BJ (cell line): ENCODE measurements around the gene IER5L. TPM values are rescaled to one million over a fixed set of nuclear protein-coding genes. Genes with fewer than 3 reads are reported as not detected.
"Not testable (repeated sequence)": the region's sequence is repeated elsewhere in the genome, so short reads cannot be mapped to it uniquely, and the experiment has no call there.

Source experiments
- CTCF ChIA-PET: fragments of 350-600 bp; formaldehyde crosslinking; extraction: SDS; loops from one replicate; lab custom pipeline; 2021; ENCODE audit warnings: antibody characterized with exemption, inconsistent platforms; lab: Yijun Ruan, JAX
- POLR2A ChIA-PET: fragments of 300-600 bp; sonication (Branson Sonifier 250); formaldehyde crosslinking; extraction: SDS; loops from one replicate; lab custom pipeline; 2021; ENCODE audit warnings: antibody characterized with exemption; lab: Charles Lee
- DNase-seq: peaks from one replicate; pipeline ENCODE4 v3.0.0-alpha.2; 2011; ENCODE audit warnings: low read depth
- H3K27me3 ChIP-seq: 2 replicates; pipeline ENCODE4 v1.6.0; 2011; ENCODE audit warnings: low read length; ENCODE audit not compliant: control insufficient read depth, insufficient read depth
- H3K36me3 ChIP-seq: 2 replicates; pipeline ENCODE4 v1.5.1; 2011; ENCODE audit warnings: low read length; ENCODE audit not compliant: control insufficient read depth, insufficient read depth
- H3K4me3 ChIP-seq: 2 replicates; pipeline ENCODE4 v1.5.1; 2011; ENCODE audit warnings: low read depth, mild to moderate bottlenecking, control low read depth, low read length
- polyA plus RNA-seq: library from polyadenylated mRNA; depleted of rRNA; stranded (reverse); fragments of >200 nt; gene quantifications from 2 replicates; pipeline ENCODE4 v1.2.3, GENCODE V29; 2011
- TF ChIP-seq, protein P1 (sequence below): IDR thresholded peaks from 2 replicates; pipeline ENCODE4 v1.5.1; 2011; ENCODE audit warnings: low read depth, mild to moderate bottlenecking, control low read depth, inconsistent platforms, low read length, moderate library complexity; ENCODE audit not compliant: insufficient read depth

Gene IER5L
- polyA plus RNA-seq, 1 experiment: 8.7 TPM

DNA sequence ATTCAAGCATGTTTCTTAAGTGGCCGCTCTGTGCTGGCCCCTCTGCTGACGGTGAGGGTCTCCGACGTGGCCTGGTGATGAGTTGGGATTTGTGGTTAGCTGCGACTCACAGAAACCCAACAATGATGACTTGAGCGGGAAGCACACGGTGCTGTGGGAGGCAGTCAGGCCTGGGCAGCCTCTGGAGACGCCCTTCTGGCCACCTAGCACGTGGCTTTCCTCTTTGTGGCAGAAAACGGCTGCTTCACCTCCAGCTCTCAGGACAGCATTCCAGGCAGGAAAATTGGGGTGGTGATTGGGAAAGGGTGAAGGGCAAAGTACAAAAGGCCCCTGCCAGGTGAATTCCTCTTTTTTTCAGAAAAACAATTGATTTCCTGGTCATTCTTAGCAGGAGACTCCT lies 17.5 kb upstream of the IER5L start:
- POLR2A ChIA-PET: no interaction called here
- no peak for DNase-seq
- H3K27me3 ChIP-seq: peaks cover 13% of the 10 kb centered on the region
- H3K36me3 ChIP-seq: no peaks in the 10 kb centered on the region
- TF ChIP-seq, protein P1, sequence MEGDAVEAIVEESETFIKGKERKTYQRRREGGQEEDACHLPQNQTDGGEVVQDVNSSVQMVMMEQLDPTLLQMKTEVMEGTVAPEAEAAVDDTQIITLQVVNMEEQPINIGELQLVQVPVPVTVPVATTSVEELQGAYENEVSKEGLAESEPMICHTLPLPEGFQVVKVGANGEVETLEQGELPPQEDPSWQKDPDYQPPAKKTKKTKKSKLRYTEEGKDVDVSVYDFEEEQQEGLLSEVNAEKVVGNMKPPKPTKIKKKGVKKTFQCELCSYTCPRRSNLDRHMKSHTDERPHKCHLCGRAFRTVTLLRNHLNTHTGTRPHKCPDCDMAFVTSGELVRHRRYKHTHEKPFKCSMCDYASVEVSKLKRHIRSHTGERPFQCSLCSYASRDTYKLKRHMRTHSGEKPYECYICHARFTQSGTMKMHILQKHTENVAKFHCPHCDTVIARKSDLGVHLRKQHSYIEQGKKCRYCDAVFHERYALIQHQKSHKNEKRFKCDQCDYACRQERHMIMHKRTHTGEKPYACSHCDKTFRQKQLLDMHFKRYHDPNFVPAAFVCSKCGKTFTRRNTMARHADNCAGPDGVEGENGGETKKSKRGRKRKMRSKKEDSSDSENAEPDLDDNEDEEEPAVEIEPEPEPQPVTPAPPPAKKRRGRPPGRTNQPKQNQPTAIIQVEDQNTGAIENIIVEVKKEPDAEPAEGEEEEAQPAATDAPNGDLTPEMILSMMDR: no peak
- H3K4me3 ChIP-seq: no peak overlapping the region
- CTCF ChIA-PET: interaction anchor here (1.4 kb wide), 1 partner anchor 8 kb away, joined by 4 read pairs; no protein-coding TSS in a partner anchor

DNA sequence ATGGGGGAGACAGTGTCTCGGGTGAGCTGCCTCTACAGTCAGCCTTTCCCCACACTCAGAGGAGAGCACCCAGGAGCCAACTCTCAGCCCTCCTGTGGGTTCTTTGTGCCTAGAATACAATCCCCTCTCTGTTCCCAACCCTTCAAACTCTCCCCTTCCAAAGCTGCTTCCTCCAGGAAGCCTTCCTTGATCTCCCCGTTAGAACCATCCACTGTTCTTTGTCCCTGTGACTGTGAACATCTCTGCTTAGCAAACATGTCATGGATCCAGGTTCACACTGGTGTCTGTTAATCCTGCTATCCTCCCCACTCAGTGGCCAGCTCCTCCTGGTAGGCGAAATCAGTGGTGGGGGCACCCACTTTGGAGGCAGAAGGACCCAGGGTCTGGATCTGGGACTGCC lies 16.2 kb upstream of the IER5L start:
- H3K4me3 ChIP-seq: no peak overlapping the region
- H3K27me3 ChIP-seq: peaks cover 13% of the 10 kb centered on the region
- H3K36me3 ChIP-seq: no peaks in the 10 kb centered on the region
- POLR2A ChIA-PET: no interaction called here
- CTCF ChIA-PET: interaction anchor here (1.3 kb wide), 1 partner anchor 11 kb away, joined by 4 read pairs; no protein-coding TSS in a partner anchor
- TF ChIP-seq, protein P1: no peak
- no peak for DNase-seq

DNA sequence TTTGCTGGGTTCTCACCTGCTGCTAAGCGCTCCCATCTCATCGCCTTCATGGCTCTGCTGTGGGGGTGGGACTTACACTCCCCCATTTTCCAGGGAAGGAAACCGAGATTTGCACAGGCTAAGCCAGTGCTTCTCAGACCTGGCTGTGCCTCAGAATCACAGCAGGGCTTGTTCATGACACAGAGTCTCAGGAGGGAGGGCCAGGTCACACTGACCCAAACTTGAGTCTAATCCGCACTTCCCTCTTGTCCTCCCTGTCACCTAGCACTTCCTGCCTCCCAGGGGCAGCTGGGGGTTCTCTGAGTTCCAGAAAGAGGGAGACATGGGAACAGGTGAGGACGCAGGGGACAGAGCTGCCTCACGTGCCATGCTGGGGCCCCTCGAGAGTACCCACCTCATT lies 15.6 kb upstream of the IER5L start:
- DNase-seq: no peak
- H3K27me3 ChIP-seq: peaks cover 13% of the 10 kb centered on the region
- no peak overlapping the region for H3K4me3 ChIP-seq
- POLR2A ChIA-PET: no interaction called here
- CTCF ChIA-PET: interaction anchor here (1.3 kb wide), 1 partner anchor 11 kb away, joined by 4 read pairs; no protein-coding TSS in a partner anchor
- H3K36me3 ChIP-seq: no peaks in the 10 kb centered on the region
- TF ChIP-seq, protein P1: no peak

DNA sequence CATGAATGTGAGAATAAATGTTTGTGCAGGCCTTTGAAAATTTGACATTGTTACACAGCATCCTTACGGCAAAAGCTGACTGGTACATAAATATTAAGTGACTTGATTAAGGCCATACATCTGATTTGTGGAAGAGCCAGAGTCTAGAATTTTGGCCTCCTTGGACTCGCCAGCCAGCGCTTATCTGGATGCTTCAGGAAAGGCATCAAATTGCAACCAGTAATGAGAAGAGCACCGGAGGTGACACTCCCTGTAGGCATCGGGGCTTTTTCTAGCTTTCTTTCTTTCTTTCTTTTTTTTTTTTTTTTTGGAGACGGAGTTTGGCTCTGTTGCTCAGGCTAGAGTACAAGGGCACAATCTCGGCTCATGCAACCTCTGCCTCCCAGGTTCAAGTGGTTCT lies 13.2 kb upstream of the IER5L start:
- ChIA-PET CTCF (interaction anchor here (0.7 to 2.1 kb wide), 5 partner anchors 8 to 428 kb away, joined by 3 to 5 read pairs (median 4); no protein-coding TSS in a partner anchor), POLR2A (interaction anchor here (0.7 kb wide), 1 partner anchor 19 kb away, joined by 3 read pairs; no protein-coding TSS in a partner anchor)
- Histone ChIP-seq H3K27me3 (peaks cover 13% of the 10 kb centered on the region), H3K36me3 (no peaks in the 10 kb centered on the region), H3K4me3 (no peak overlapping the region)
- TF ChIP-seq, protein P1: no peak
- DNase-seq: no peak

DNA sequence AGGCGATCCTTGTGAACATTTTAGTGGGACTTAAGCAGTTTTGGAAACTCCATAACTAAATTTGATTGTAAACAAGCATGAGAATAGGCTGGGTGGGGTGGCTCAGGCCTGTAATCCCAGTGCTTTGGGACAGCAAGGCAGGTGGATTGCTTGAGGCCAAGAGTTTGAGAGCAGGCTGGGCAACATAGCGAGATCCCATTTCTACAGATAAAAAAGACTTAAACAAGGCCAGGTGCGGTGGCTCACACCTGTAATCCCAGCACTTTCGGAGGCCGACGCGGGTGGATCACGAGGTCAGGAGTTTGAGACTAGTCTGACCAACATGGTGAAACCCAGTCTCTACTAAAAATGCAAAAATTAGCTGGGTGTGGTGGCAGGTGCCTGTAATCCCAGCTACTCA lies 11.9 kb upstream of the IER5L start:
- POLR2A ChIA-PET, H3K36me3 ChIP-seq, DNase-seq, H3K4me3 ChIP-seq: not testable (repeated sequence)
- H3K27me3 ChIP-seq: peaks cover 13% of the 10 kb centered on the region
- CTCF ChIA-PET: interaction anchor here (1.2 to 1.7 kb wide), 2 partner anchors 16 to 21 kb away, joined by 3 to 4 read pairs; no protein-coding TSS in a partner anchor

DNA sequence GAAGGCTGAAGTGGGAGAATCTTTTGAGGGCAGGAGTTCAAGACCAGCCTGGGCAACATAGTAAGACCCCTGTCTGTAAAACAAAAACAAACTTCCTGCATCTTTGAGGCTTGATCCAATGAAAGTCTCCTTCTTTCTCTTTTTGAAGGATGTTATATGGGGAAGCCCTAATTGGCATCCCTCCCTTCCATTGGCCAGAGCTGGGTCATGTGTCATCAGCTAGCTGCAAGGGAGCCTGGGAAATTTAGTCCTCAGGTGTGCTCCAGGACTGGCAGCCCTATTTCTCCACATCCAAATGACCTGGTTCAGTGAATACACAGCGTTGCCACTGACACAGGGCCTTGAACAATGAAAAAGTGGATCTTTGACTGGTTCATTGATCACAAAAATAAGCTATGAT lies 9.0 kb upstream of the IER5L start:
- H3K4me3 ChIP-seq: no peak overlapping the region
- H3K27me3 ChIP-seq: no peaks in the 10 kb centered on the region
- TF ChIP-seq, protein P1: no peak
- H3K36me3 ChIP-seq: no peaks in the 10 kb centered on the region
- DNase-seq: no peak
- ChIA-PET POLR2A (no interaction called here), CTCF (interaction anchor here (1.2 to 1.7 kb wide), 4 partner anchors 9 to 44 kb away, joined by 3 to 4 read pairs (median 4); partner anchors contain the start of gene IER5L)
